DOHH2 (cell line): ENCODE data around the gene MSMB.

Experiments used
- EZH2phosphoT487 ChIP-seq: fragments of 200-600 bp; sonication (generic); IDR thresholded peaks from 2 replicates; pipeline ENCODE4 v1.6.1; 2017; ENCODE audit warnings: borderline replicate concordance, mild to moderate bottlenecking, antibody characterized with exemption, low read length, moderate library complexity, mixed read lengths
- TF ChIP-seq, protein P1 (sequence below): fragments of 200-600 bp; sonication (generic); IDR thresholded peaks from one replicate; pipeline ENCODE4 v1.5.1; 2014; ENCODE audit warnings: antibody characterized with exemption, mild to moderate bottlenecking, low read depth, low read length; ENCODE audit not compliant: poor library complexity, severe bottlenecking

- TF ChIP-seq, protein P1, sequence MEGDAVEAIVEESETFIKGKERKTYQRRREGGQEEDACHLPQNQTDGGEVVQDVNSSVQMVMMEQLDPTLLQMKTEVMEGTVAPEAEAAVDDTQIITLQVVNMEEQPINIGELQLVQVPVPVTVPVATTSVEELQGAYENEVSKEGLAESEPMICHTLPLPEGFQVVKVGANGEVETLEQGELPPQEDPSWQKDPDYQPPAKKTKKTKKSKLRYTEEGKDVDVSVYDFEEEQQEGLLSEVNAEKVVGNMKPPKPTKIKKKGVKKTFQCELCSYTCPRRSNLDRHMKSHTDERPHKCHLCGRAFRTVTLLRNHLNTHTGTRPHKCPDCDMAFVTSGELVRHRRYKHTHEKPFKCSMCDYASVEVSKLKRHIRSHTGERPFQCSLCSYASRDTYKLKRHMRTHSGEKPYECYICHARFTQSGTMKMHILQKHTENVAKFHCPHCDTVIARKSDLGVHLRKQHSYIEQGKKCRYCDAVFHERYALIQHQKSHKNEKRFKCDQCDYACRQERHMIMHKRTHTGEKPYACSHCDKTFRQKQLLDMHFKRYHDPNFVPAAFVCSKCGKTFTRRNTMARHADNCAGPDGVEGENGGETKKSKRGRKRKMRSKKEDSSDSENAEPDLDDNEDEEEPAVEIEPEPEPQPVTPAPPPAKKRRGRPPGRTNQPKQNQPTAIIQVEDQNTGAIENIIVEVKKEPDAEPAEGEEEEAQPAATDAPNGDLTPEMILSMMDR = no peak
- no peak for TF ChIP-seq EZH2phosphoT487
Measured at GRCh38 chr10:46052791-46053375, 6.8 kb upstream of the MSMB start.
